Measurements from ENCODE around the gene CDX2.
"Not testable (repeated sequence)": the region's sequence is repeated elsewhere in the genome, so short reads cannot be mapped to it uniquely, and the experiment has no call there.

CDX2 gene

DNA sequence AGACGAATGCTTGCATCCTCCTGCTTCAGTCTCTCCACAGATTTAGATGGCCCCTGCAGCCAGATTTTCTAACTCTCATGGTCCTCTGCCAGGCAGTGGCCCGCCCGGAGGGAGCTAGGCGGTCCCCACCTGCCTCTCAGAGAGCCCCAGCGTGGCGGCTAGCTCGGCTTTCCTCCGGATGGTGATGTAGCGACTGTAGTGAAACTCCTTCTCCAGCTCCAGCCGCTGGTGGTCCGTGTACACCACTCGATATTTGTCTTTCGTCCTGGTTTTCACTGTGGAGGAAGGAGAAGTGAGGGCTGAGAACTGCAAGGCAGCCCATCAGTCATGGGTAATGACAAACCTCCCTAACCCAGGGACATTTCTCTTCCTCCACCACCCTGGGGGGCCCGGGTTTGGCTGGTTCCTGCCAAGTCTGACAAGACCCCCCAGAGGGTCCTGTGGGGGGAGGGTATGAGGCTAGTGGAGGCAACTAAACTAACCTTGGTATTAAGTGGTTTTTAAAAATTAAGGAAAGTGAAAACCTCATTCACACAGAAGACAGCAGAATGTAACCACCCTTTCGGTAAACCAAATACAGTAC lies 4.3 kb downstream of the CDX2 start:
- DNase-seq (ENCODE audit: low spot score) = no peak

DNA sequence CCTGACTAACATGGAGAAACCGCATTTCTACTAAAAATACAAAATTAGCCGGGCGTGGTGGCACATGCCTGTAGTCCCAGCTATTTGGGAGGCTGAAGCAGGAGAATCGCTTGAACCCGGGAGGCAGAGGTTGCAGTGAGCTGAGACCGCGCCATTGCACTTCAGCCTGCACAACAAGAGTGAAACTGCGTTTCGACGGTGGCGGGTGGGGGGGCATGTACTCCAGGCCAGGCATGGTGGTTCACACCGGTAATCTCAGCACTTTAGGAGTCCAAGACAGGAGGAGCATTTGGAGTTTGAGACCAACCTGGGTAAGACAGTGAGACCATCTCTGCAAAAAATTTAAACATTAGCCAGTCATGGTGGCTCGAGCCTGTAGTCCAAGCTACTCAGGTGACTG lies 4.9 kb downstream of the CDX2 start:
- DNase-seq (ENCODE audit: low spot score) = not testable (repeated sequence)

DNA sequence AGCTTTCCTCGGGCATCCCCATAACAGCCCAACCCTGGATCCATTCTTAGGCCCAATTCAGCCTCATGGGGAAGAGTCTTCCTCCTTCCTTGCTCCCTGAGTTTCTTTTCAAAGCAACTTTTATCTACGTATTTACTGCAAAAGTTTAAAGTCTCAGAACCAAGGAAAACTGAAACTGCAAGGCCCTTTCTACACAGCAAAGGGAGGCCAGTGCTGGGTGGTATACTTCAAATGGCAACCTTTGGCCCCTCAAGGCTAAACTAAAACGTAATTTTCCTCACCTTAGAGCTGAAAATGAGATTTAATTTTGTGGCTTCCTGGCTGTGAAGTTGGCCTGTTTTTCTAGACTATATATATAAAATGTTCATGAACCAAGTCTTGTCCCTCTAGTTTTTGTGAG lies 5.6 kb downstream of the CDX2 start:
- DNase-seq (ENCODE audit: low spot score) = no peak

DNA sequence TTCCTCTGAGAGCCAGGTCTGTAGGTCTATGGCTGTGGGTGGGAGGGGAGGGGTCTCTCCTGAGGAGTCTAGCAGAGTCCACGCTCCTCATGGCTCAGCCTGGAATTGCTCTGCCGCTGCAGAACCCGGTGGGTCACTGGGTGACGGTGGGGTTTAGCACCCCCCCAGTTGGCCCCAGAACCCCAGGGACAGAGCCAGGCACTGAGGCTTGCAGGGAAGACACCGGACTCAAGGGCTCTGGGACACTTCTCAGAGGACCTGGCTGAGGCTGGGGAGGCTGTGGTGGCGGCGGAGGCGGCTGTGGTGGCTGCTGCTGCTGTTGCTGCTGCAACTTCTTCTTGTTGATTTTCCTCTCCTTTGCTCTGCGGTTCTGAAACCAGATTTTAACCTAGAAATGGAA lies 6.1 kb downstream of the CDX2 start:
- no peak for DNase-seq (ENCODE audit: low spot score)

DNA sequence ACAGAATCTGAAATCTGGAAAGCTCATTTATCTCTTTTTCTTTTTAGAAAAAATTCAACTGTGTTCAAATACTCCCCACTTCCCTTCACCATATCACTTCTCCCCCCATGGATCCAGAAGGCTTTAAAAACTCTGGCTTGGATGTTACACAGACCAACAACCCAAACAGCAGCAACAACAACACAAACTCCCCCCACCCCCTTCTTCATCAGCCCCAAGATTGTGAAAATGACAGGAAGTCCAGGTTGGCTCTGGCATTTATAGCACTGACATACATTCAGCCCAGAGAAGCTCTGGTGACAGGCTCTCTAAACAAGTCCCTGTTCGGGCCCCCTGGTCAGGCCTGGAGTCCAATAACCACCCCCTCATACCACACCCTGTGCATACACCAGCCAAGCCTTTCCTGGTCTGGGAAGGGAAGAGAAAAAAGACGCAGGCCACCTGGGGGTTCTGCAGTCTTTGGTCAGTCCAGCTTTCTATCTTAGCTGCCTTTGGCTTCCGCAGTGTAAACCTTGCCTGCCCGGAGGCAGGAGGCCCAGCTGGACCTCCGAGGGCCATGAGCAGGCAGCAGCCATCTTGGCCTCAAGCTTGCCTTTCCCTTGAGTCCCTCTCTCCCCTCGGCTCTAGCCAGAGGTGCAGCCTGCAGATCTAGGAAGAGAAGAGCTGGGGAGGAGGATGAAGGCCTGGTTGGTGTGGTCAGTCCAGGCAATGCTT lies 6.8 kb downstream of the CDX2 start:
- no peak for DNase-seq (ENCODE audit: low spot score)

DNA sequence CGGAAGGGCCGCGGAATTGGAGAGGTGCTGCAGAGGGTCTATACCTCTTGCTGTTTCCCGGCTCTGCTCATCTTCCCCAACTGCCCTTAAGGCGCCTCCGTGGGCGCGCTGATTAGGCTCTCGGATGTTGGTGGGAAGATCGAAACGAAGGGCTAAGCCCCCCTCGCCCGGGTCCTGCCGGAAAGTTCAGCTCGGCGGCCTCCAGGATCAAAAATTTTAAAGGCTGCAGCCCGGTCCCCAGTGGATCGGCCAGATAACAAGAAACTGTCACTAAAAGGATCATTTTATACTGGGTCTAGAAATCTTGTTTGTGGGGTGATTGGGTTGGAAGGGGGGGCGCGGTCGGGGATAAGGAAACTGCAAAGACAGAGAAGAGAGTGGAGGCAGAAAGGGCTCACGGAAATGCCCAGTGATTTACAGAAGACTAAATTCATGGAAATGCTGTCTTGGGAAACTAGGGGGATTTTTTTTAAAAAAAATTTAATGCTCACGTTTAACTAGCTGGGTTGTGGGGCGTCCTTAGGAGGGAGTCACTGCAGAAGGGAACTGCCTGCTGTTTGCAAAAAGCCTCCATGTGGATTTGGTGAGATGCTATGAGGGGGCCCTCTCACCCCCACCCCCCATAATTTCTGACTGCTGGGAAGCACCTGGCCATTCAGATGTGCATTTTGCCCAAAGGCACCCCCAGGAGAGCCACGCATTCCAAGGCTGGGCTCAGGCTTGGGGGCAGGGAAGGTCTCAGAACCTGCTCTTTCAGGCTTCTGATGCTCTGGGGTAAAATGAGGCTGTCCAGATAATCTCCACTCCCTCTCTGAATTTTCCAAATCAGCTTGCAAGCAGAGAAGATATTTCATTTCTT lies 7.7 kb downstream of the CDX2 start:
- no peak for DNase-seq (ENCODE audit: low spot score)

DNA sequence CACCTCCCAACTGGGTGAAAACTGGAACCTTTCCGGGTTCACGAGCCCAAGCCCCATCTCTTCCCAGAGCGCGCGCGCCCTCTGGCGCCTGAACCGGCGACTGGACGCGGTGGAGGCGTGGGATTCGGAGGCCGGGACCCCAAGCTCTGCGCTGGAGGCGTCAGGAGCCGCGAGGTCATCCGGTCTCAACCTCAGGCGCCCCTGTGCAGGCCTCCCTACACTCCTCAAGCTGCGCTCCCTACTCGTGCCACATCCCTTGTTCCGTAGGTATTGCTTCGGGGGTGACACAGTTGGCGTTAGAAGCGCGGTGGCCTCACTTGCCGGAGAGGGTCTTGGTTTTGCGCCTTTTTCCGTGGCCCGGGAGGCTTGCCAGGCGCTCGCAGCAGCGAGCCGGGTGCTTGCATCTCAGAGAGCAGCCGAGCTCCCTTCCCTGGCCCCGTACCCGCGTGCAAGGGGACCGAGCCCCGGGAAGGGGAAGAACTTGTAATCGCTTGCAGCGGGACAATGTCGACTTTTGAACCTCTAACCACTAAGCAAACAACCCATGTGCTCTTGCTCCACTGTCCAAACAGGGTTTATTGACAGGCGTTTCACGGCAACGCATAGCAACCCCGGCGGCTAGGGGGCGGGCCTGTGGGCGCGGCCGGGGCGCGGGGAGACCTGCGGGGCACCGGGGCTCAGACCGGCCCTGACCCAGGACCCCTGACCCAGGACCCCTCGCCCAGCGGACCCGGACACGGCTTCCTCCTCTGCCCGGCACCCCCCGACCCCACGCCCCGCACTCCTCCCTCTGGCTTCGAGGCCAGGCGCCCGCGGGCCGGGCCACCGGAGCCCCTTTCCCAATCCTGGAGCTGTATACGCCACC lies 8.5 kb downstream of the CDX2 start:
- peak; percentile 59 for DNase-seq (ENCODE audit: low spot score)

DNA sequence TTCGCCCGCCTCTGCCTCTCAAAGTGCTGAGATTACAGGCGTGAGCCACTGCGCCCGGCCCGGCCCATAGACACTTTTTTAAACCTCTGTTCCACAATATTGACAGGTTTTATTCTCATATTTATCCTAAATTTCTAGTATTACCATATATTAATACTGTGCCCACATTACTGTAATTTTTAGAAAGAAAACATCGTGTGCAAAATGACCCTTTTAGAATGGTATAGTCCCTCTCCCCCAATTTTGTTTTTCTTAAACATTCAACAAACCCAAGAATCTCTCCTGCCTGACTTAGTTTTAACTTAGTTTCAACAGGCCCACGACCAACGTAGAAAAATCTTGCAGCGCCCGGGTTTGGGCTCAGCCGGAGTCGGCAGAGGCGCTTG lies 9.1 kb downstream of the CDX2 start:
- no peak for DNase-seq (ENCODE audit: low spot score)

DNA sequence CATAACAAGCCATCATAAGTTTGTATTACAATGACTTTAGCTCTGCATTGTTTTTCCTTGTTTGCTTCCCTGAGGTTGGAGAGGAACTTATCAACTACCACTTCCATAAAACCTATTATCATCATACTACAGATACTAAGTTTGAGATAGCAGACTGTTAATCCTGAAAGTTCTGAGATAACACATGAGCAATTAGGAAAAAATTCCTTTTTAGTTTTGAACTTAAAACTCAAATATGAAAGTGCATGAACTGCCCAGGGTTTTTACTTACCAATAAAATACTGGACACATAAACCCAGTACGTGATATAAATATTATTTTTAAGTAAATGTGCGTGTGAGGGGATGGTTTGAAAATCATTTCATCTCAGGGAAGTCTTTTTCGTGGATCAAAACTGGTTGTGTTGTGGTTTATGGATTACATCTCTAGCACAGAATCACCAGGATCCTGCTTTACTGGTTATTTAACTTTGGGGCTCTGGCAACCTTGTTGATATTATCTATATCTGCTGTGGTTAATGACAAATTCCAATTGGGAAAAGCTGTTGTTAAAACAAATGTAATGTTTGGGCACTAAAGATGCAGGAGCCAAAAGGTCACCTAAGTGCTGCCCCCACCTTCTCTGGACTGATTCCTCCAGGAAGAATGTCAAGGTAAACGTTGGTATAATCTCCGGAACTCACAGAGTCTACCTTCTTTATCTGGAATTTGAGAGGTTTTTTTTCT lies 12.4 kb downstream of the CDX2 start:
- DNase-seq (ENCODE audit: low spot score) = no peak

DNA sequence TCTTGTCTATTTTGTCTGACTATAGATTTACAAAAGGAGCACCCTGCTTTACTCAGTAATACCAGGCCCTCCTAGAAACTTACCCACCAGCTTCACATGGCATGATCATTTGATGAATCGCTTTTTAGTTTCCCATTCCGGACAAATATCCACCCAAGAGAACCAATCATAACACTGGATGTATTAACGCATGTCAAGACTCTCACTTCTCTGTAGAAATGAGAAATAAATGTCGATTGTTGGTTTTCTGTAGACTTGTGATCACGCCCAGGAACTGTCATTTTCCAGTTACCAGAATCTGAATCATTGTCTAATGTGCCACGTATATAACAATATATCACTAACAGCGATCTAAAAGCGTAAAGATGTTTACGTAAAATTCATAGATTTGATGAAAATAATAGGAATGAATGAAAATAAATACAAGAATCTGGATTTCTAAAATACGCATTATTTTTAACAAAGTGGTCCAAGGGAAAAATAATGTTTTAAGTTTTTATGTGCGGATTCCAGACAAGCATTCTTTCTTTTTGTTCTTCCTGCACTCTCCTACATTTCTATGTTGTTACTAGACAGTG lies 14.0 kb downstream of the CDX2 start:
- no peak for DNase-seq (ENCODE audit: low spot score)

DNA sequence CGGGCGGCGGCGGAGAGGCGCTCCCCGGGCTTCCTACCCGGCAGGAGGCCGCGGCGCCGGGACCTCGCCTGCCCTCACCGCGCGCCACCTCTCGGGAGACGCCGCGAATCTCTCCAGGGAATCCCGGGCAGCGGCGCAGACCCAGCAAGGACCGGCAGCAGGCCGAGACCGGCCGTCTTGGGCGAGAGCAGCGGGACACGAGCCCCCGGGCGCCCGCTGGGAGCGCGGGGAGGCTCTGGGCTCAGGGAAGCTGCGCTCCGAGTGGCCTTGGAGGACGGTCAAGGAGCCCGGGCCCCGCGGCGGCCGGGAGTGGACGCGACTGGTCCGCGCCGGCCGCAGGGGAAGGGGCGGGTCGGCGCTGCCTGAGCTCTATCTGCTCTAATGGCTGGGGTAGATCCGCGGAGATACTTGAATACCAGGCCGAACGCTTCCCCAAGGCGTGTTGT lies 14.7 kb downstream of the CDX2 start:
- DNase-seq (ENCODE audit: low spot score) = peak; percentile 48

DNA sequence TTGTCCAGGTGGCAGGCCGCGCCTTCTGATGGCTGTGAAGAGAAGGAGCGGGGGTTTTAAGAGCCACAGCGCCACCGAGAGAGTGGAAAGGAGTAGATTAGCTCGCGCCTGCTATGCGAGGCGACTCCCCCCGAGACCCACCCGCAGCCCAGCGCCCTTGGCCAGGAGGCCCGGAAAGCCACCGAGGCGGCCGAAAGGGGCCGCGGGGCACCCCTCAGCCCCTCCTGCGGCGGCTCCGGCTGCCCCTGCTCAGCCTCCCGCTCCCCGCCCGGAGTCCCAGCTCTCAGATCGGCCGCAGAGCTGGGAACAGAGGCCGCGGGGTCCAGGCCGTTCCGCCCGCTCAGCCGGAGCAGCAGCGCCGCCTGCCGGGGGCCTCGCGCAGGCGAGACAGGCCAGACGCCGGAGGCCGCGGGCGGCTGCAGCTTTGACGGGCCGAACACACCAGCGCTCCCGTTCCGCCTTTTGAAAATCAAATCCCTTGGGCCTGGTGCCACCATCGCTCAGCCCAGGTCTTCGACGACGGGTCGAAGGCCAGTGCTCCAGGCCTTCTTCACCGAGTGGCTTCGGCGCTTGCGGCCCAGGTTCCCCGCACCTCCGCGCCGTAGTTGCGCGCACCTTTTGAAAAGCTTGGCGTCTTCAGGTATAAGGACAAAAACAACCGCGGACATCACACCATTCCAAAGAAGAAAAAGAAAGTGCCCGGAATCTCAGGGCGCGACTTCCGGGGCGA lies 15.3 kb downstream of the CDX2 start:
- DNase-seq (ENCODE audit: low spot score) = peak; percentile 84

DNA sequence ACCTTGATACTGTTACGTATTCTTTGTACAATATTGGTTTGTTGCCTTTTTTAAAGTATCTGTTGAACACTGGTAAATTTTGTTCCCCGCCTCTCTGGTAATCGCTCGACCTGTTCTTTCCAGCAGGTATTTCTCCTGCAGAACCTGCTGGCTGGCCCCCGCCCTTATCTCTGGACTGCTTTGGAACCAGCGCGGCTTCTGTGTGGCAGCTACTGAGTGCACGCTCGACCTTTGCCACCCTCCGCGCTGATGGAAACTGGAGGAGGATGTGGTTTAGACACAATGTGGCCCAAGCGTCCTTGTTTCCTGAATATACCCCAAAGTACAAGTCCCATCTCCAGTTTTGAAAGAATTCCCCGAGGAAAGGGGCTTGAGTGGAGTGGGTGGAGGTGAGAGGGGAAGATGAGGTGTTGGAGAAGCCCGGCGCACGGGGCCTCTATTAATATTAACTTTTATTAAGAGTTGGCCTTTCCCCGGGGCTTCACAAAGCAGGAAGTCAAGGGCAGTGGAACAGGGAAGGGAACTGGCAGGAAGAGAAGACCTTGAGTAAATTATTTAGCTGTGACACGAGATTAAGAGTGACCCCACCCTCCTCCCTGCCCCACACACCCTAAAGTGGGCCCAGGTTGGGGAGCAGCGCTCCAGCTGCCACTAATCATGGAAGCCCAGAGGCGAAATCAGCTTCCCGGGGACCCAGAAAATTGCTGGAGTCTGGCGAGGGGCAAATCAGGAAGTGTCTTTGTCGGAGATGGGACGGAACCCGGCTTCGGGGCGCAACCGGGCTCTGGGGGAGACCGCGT lies 16.0 kb downstream of the CDX2 start:
- DNase-seq (ENCODE audit: low spot score) = peak; percentile 59

DNA sequence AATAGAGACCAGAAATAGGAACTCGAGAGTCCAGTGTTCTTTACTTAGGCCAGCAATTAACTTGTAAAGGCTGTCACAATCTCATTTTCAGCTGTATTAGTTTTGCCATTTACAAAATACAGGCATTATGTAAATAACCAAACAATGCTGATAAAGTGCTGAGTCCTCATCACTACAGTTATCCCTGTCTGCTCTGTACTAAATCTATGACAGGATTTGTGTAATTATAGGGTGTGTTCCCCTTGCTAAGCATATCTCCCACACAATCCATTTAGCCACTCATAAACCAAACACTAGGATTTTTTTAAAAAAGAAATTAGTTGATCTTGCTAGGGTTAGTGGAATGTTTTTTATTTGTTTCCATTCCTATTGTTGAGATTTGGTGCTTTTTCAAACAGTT lies 26.1 kb downstream of the CDX2 start:
- no peak for DNase-seq (ENCODE audit: low spot score)

DNA sequence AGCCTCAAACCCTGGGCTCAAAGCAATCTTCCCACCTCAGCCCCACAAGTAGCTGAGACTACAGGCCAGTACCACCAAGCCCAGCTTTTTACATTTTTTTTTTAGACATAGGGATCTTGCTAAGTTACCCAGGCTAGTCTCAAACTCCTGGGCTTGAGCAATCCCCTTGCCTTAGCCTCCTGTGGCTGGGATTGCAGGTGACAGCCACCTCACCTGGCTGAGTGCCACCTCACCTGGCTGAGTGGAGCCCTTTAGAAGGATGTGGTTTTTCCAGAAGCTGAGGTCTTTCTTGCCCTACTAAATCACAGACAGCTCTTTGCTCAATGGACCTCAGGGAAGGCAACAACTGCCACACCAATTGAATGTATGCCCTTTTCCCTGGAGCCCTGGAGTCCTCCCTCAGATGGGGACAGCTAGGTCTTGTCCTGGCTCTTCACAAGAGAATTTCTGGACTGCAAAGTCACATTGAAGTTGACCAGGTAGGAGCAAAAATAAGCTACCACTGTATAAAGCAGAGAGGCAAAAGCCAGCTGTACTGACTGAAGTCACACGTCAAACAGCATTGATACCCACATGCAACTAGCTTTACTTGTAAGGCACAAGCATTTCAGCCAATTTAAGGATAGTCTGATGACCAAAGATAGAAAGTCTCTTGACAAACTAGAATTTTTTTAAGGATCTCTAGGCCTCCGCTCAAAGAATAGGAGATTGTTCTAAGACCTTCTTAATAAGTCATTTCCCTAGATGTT lies 35.4 kb downstream of the CDX2 start:
- DNase-seq (ENCODE audit: low spot score) = no peak

DNA sequence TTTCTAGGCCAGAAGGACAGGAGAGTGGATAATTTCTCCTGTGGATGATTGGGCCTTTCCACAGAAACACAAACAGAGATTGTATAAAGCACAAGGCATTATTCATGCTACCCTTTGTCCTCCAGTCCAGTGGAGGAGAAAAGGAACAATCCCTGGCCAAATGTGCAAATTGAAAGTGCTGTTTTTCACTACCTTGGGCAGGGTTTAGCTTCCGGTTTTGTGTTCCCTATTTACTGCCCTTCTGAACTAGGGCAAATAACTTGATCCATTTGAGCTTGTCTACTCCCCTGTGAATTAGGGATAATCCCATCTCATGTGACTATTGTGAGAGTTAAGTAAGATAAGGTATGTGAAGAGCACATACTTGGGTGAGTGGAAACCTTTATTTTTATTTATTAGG lies 36.0 kb downstream of the CDX2 start:
- no peak for DNase-seq (ENCODE audit: low spot score)

DNA sequence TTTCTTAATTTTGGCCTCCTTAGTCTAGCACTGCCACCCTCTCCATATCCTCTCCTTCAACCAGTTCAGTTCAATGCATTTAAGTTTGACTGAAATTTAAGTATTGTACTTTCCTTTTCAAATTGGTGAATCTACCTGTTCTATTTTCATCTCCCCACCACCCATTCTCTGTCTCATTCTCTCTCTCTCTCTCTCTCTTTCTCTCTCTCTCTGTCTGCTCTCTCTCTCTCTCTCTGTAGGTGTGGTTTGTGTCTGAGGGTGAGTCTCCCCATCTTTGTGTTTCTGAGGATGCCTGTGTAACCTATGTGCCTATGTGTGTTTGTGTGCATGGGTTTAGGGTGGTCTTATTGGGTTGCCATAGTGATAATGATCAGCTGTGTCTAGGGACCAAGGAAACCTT lies 39.2 kb downstream of the CDX2 start:
- DNase-seq (ENCODE audit: low spot score) = no peak

DNA sequence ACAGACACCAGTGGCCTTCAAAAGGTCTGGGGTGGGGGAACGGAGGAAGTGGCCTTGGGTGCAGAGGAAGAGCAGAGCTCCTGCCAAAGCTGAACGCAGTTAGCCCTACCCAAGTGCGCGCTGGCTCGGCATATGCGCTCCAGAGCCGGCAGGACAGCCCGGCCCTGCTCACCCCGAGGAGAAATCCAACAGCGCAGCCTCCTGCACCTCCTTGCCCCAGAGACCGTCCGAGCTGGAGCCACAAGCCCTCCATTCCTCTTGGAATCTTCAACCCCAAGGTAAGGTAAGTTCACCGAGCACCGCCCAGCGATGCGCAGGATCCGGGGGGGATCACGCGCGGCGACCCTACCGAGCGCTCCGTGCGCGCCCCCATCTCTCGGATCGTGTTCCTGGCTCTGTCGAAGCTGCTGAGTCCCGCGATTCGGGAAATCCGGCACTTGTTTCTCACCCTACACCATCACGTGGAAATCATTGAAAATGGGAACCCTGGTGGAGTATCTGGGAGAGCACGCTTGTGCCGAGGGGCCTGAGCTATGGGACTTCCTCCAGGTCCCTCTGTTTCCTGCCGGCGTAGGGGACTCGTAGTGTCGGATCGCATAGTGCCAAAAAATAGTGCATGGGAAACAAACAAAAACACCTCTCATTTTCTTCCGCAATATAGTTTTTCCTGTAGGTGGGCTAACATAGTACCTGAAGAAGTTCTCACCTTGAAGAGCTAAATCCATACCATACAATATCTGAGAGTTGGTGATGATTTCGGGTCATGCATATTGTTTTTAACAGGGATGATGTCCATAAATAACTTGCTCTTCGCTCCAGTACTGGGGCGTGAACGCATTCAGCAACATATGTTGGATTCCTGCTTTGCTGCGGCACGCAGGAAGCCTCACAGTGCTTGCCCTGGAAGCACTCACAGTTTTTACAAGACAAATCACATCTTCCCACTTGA lies 40.0 kb downstream of the CDX2 start:
- DNase-seq (ENCODE audit: low spot score) = no peak
